A204.1 (cell line): ENCODE results near the gene ENOX1.

Source experiments
- FAIRE-seq: peaks from 2 replicates; lab custom pipeline; 2012; peaks lifted over from hg19 to GRCh38; lab: Jason Lieb, UNC

ENOX1 gene

GRCh38 chr13:43286751-43287150 lies 500.0 kb downstream of the ENOX1 start:
- no peak for FAIRE-seq

- no peak for FAIRE-seq
Measured at GRCh38 chr13:43285933-43286597, 500.7 kb downstream of the ENOX1 start.

GRCh38 chr13:43284162-43284561 lies 502.6 kb downstream of the ENOX1 start:
- FAIRE-seq = no peak

GRCh38 chr13:43279696-43280095 lies 507.1 kb downstream of the ENOX1 start:
- no peak for FAIRE-seq

GRCh38 chr13:43278127-43278526 lies 508.6 kb downstream of the ENOX1 start:
- no peak for FAIRE-seq

- FAIRE-seq = no peak
Measured at GRCh38 chr13:43277142-43277541, 509.6 kb downstream of the ENOX1 start.

GRCh38 chr13:43274881-43275280 lies 511.9 kb downstream of the ENOX1 start:
- no peak for FAIRE-seq

- no peak for FAIRE-seq
Measured at GRCh38 chr13:43273362-43273761, 513.4 kb downstream of the ENOX1 start.

GRCh38 chr13:43272851-43273250 lies 513.9 kb downstream of the ENOX1 start:
- FAIRE-seq = no peak

GRCh38 chr13:43271152-43271551 lies 515.6 kb downstream of the ENOX1 start:
- FAIRE-seq = no peak

- no peak for FAIRE-seq
Measured at GRCh38 chr13:43270130-43270830, 516.5 kb downstream of the ENOX1 start.

- no peak for FAIRE-seq
Measured at GRCh38 chr13:43269037-43269481, 517.7 kb downstream of the ENOX1 start.

- no peak for FAIRE-seq
Measured at GRCh38 chr13:43268632-43269031, 518.1 kb downstream of the ENOX1 start.

- FAIRE-seq = no peak
Measured at GRCh38 chr13:43267916-43268315, 518.9 kb downstream of the ENOX1 start.

- FAIRE-seq = no peak
Measured at GRCh38 chr13:43266936-43267615, 519.7 kb downstream of the ENOX1 start.

GRCh38 chr13:43265028-43265427 lies 521.7 kb downstream of the ENOX1 start:
- no peak for FAIRE-seq

GRCh38 chr13:43264458-43264857 lies 522.3 kb downstream of the ENOX1 start:
- no peak for FAIRE-seq

GRCh38 chr13:43263047-43263446 lies 523.7 kb downstream of the ENOX1 start:
- no peak for FAIRE-seq

- no peak for FAIRE-seq
Measured at GRCh38 chr13:43260999-43261398, 525.8 kb downstream of the ENOX1 start.

- no peak for FAIRE-seq
Measured at GRCh38 chr13:43258771-43259170, 528.0 kb downstream of the ENOX1 start.

GRCh38 chr13:43257765-43258164 lies 529.0 kb downstream of the ENOX1 start:
- FAIRE-seq = no peak

- FAIRE-seq = no peak
Measured at GRCh38 chr13:43251961-43252360, 534.8 kb downstream of the ENOX1 start.

- no peak for FAIRE-seq
Measured at GRCh38 chr13:43246382-43246781, 540.4 kb downstream of the ENOX1 start.
